Cardiac muscle cell (in vitro differentiated cells and primary cell): ENCODE measurements around the gene STIM2. TPM values are rescaled to one million over a fixed set of nuclear protein-coding genes. Genes with fewer than 3 reads are reported as not detected.

Experiments used
- DNase-seq, 2 donors: peaks; one replicate each; pipeline versions ENCODE4 v3.0.0 to v3.0.0-alpha.2; 2010 to 2017; ENCODE audit warnings: low read depth in 1 of 2, low spot score in 1 of 2
- H3K27ac ChIP-seq: fragments of 200-600 bp; sonication (generic); 2 replicates; pipeline ENCODE4 v1.5.1; 2016
- H3K27me3 ChIP-seq: fragments of 200-600 bp; sonication (generic); 2 replicates; pipeline ENCODE4 v1.6.0; 2016; ENCODE audit warnings: control low read depth
- H3K36me3 ChIP-seq: fragments of 200-600 bp; sonication (generic); 2 replicates; pipeline ENCODE4 v1.5.1; 2016; ENCODE audit warnings: control low read depth
- H3K4me1 ChIP-seq: fragments of 200-600 bp; sonication (generic); 2 replicates; pipeline ENCODE4 v1.8.1; 2017; ENCODE audit warnings: low read depth, mild to moderate bottlenecking, mixed run types
- H3K4me3 ChIP-seq: fragments of 200-600 bp; sonication (generic); 2 replicates; pipeline ENCODE4 v1.5.1; 2016; ENCODE audit warnings: mild to moderate bottlenecking
- H3K9me3 ChIP-seq: fragments of 200-600 bp; sonication (generic); 2 replicates; pipeline ENCODE4 v1.5.1; 2017; ENCODE audit warnings: low read depth, mild to moderate bottlenecking, control low read depth
- CTCF ChIP-seq: IDR thresholded peaks from 2 replicates; pipeline ENCODE4 v1.5.1; 2012; ENCODE audit warnings: low read depth, mild to moderate bottlenecking, low read length
- polyA plus RNA-seq: library from polyadenylated mRNA; unstranded; fragments of >200 nt; fragmentation: Nextera tagmentation; extraction: Ambion mirVana; gene quantifications from 2 replicates; pipeline ENCODE4 v1.2.1, GENCODE V29; 2016
- total RNA-seq: library from RNA; depleted of rRNA; stranded (reverse); fragments of >200 nt; gene quantifications from 2 replicates; pipeline ENCODE4 v1.2.3, GENCODE V29; 2016

STIM2 gene
- total and polyA plus RNA-seq, 2 experiments from 2014 or later: 33.9 to 35.2 TPM

DNA sequence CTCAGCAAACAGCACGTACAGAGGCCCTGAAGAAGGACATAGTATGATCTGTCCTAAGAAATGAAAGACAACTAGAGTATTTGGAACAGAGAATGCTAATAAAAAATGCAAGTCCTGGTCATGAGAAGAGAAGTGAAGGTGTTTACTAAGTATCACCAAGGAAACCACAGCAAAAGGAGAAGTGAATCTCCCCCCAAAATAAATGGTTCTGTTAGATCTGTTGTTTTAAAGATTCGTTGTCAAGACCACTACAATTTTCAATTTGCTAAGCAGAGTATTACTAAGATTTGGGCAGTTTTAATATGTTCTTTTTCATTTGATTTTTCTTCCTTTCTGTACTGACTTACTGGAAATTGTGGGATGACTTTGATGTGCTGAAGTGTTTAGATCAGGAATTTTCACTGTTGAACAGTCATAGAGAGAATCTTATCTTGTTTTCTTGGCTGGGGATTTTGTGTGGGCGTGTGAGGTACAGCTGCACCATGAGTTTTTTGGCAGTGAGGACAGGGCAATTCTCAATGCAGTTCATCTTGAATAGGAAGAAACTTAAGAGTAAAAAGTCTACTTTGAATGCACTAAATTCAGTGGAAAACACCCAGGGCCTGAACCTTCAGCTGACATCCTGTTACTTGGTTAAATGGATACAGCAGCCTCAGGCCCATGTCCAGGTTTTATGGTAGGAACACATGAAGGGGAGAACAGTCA is 132.2 kb downstream of the STIM2 start:
- Histone ChIP-seq H3K4me1 (peaks cover 26% of the 10 kb centered on the region), H3K4me3 (no peak overlapping the region), H3K9me3 (no peaks in the 10 kb centered on the region), H3K27me3 (no peaks in the 10 kb centered on the region), H3K27ac (peak overlapping the region; percentile 3), H3K36me3 (no peaks in the 10 kb centered on the region)
- no peak for TF ChIP-seq CTCF
- peak; percentile 21 to 95 for DNase-seq

DNA sequence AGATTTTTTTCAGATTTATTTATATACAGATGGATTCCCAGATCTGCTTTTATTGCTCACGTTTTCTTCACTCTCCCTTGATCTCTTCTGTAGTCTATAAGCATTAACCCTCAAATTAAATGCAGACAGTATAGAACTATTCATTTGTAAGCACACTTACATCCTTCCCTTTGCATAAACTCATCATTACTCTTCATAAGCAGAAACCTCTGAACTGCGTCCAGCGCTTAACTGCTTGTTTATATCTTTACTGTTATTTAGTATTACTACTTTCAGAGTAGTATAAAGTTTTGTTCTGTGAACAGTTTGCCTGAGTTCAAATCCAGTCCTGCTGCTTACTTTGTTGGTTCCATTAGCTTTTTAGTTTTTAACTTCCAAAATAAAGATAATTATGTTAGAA is 132.9 kb downstream of the STIM2 start:
- Histone ChIP-seq H3K27ac (peak overlapping the region; percentile 3), H3K9me3 (no peaks in the 10 kb centered on the region), H3K4me1 (peaks cover 26% of the 10 kb centered on the region), H3K27me3 (no peaks in the 10 kb centered on the region), H3K4me3 (no peak overlapping the region), H3K36me3 (no peaks in the 10 kb centered on the region)
- DNase-seq: peak in 1 of 2 donors; percentile 11
- no peak for TF ChIP-seq CTCF

- Histone ChIP-seq H3K27me3 (no peaks in the 10 kb centered on the region), H3K4me3 (no peak overlapping the region), H3K4me1 (peaks cover 26% of the 10 kb centered on the region), H3K27ac (no peak overlapping the region), H3K9me3 (no peaks in the 10 kb centered on the region), H3K36me3 (no peaks in the 10 kb centered on the region)
- peak in 1 of 2 donors; percentile 6 for DNase-seq
- no peak for TF ChIP-seq CTCF
Measured at GRCh38 chr4:26993967-26994366, 133.3 kb downstream of the STIM2 start.

- no peak for TF ChIP-seq CTCF
- DNase-seq: no peak
- Histone ChIP-seq H3K27ac (no peak overlapping the region), H3K9me3 (no peaks in the 10 kb centered on the region), H3K4me1 (peaks cover 26% of the 10 kb centered on the region), H3K36me3 (no peaks in the 10 kb centered on the region), H3K4me3 (no peak overlapping the region), H3K27me3 (no peaks in the 10 kb centered on the region)
Measured at GRCh38 chr4:26995316-26995715, 134.7 kb downstream of the STIM2 start.

GRCh38 chr4:26996745-26997144 is 136.1 kb downstream of the STIM2 start:
- H3K9me3 ChIP-seq: no peaks in the 10 kb centered on the region
- H3K27me3 ChIP-seq: no peaks in the 10 kb centered on the region
- H3K27ac ChIP-seq: no peak overlapping the region
- TF ChIP-seq CTCF: no peak
- no peak overlapping the region for H3K4me3 ChIP-seq
- H3K36me3 ChIP-seq: no peaks in the 10 kb centered on the region
- no peak for DNase-seq
- peaks cover 26% of the 10 kb centered on the region for H3K4me1 ChIP-seq
